H1 (cell line): ENCODE results near the gene NUMB. TPM values are rescaled to one million over a fixed set of nuclear protein-coding genes. Genes with fewer than 3 reads are reported as not detected.

Experiments used
- CTCF ChIA-PET: fragments of 300-600 bp; sonication (Branson Sonifier 250); formaldehyde crosslinking; loops from one replicate; lab custom pipeline; 2021; ENCODE audit not compliant: partially characterized antibody; lab: Charles Lee
- POLR2A ChIA-PET: fragments of 300-600 bp; sonication (Branson Sonifier 250); formaldehyde crosslinking; loops from one replicate; lab custom pipeline; 2021; ENCODE audit warnings: inconsistent platforms; ENCODE audit not compliant: partially characterized antibody; lab: Charles Lee
- DNase-seq, 2 experiments: peaks; one replicate each; pipeline versions ENCODE4 v3.0.0 to v3.0.0-alpha.2; 2010 to 2022; ENCODE audit warnings: low spot score in 2 of 2, low read depth in 1 of 2, mixed read lengths in 1 of 2
- FAIRE-seq: peaks from 2 replicates; lab custom pipeline; 2011; peaks lifted over from hg19 to GRCh38; lab: Jason Lieb, UNC
- H2AFZ ChIP-seq: 2 replicates; pipeline ENCODE4 v1.8.1; 2012; ENCODE audit warnings: low read length, inconsistent platforms
- H2AK5ac ChIP-seq: 2 replicates; pipeline ENCODE4 v1.6.1; 2013; ENCODE audit warnings: low read depth, low read length
- H2BK120ac ChIP-seq: replicated peaks from 2 replicates; pipeline ENCODE3; 2013; ENCODE audit warnings: low read depth, low read length, inconsistent platforms
- H2BK12ac ChIP-seq: 2 replicates; pipeline ENCODE4 v1.6.1; 2013; ENCODE audit warnings: low read depth, low read length
- H2BK15ac ChIP-seq: 2 replicates; pipeline ENCODE4 v1.6.1; 2013; ENCODE audit warnings: low read length
- H2BK20ac ChIP-seq: 2 replicates; pipeline ENCODE4 v1.6.1; 2013; ENCODE audit warnings: low read length
- H2BK5ac ChIP-seq: 2 replicates; pipeline ENCODE4 v1.6.1; 2013; ENCODE audit warnings: low read depth, low read length
- H3K14ac ChIP-seq: 2 replicates; pipeline ENCODE4 v1.6.1; 2013; ENCODE audit warnings: inconsistent platforms; ENCODE audit not compliant: insufficient read length
- H3K18ac ChIP-seq: 2 replicates; pipeline ENCODE4 v1.6.1; 2013; ENCODE audit warnings: low read length; ENCODE audit errors: extremely low read depth
- H3K23ac ChIP-seq: 2 replicates; pipeline ENCODE4 v1.6.1; 2013; ENCODE audit warnings: inconsistent platforms; ENCODE audit not compliant: insufficient read length
- H3K23me2 ChIP-seq: 2 replicates; pipeline ENCODE4 v1.6.1; 2013; ENCODE audit warnings: low read depth, low read length
- H3K27ac ChIP-seq: 2 replicates; pipeline ENCODE4 v1.6.1; 2011; ENCODE audit warnings: low read depth, low read length, inconsistent platforms
- H3K27me3 ChIP-seq, 4 experiments: replicated peaks in 1 of 4; 1 replicate in 1 of 4; 2 replicates in 3 of 4; pipeline versions ENCODE4 v1.6.1 to v1.8.1; 2011 to 2013; ENCODE audit warnings: low read length in 3 of 4, mild to moderate bottlenecking in 3 of 4, inconsistent platforms in 2 of 4, mixed read lengths in 2 of 4, moderate library complexity in 1 of 4; ENCODE audit not compliant: control insufficient read depth in 3 of 4, insufficient read depth in 3 of 4; ENCODE audit errors: extremely low read depth in 1 of 4
- H3K36me3 ChIP-seq, 4 experiments: 2 replicates each; pipeline versions ENCODE4 v1.6.1 to v1.8.1; 2011 to 2013; ENCODE audit warnings: mild to moderate bottlenecking in 4 of 4, low read length in 3 of 4, moderate library complexity in 2 of 4, control low read depth in 1 of 4, inconsistent platforms in 1 of 4; ENCODE audit not compliant: insufficient read depth in 4 of 4, control insufficient read depth in 2 of 4
- H3K4ac ChIP-seq: replicated peaks from 2 replicates; pipeline ENCODE3; 2013; ENCODE audit warnings: low read length, low read depth, mixed read lengths, inconsistent platforms; ENCODE audit not compliant: insufficient read length
- H3K4me1 ChIP-seq, 4 experiments: replicated peaks in 1 of 4; 1 replicate in 1 of 4; 2 replicates in 3 of 4; pipeline versions ENCODE4 v1.6.1 to v1.8.1; 2011 to 2013; ENCODE audit warnings: low read length in 3 of 4, inconsistent platforms in 2 of 4, mixed read lengths in 1 of 4; ENCODE audit not compliant: insufficient read depth in 4 of 4, control insufficient read depth in 3 of 4
- H3K4me2 ChIP-seq, 2 experiments: 2 replicates each; pipeline versions ENCODE4 v1.6.1 to v1.8.1; 2011 to 2013; ENCODE audit warnings: low read depth in 2 of 2, low read length in 2 of 2, control low read depth in 1 of 2, inconsistent platforms in 1 of 2, mild to moderate bottlenecking in 1 of 2; ENCODE audit not compliant: insufficient read depth in 1 of 2
- H3K4me3 ChIP-seq, 4 experiments: fragments of 200-600, 300-600 bp in 1 of 4; sonication (generic), shearing (Covaris generic), sonication (Bioruptor Twin) in 1 of 4; 2 replicates each; pipeline versions ENCODE4 v1.5.1 to v1.8.1; 2011 to 2016; ENCODE audit warnings: low read length in 4 of 4, low read depth in 3 of 4, control low read depth in 2 of 4, inconsistent platforms in 2 of 4, mild to moderate bottlenecking in 2 of 4, mixed read lengths in 1 of 4, moderate library complexity in 1 of 4; ENCODE audit not compliant: insufficient read depth in 2 of 4; ENCODE audit errors: extremely low read depth in 1 of 4
- H3K56ac ChIP-seq: replicated peaks from 2 replicates; pipeline ENCODE3; 2013; ENCODE audit warnings: low read depth, mild to moderate bottlenecking, mixed read lengths, low read length, inconsistent platforms; ENCODE audit not compliant: insufficient read length
- H3K79me1 ChIP-seq: 2 replicates; pipeline ENCODE4 v1.6.1; 2013; ENCODE audit warnings: low read depth, low read length, control low read depth
- H3K79me2 ChIP-seq, 2 experiments: 2 replicates each; pipeline versions ENCODE4 v1.6.1 to v1.8.1; 2012 to 2013; ENCODE audit warnings: low read length in 2 of 2, mild to moderate bottlenecking in 2 of 2, inconsistent platforms in 1 of 2; ENCODE audit not compliant: insufficient read depth in 2 of 2, control insufficient read depth in 1 of 2
- H3K9ac ChIP-seq, 4 experiments: replicated peaks in 1 of 4; 1 replicate in 1 of 4; 2 replicates in 3 of 4; pipeline versions ENCODE4 v1.6.1 to v1.8.1; 2011 to 2013; ENCODE audit warnings: low read depth in 3 of 4, low read length in 3 of 4, control low read depth in 2 of 4, mild to moderate bottlenecking in 2 of 4, moderate library complexity in 2 of 4, inconsistent platforms in 1 of 4; ENCODE audit errors: extremely low read depth in 1 of 4
- H3K9me3 ChIP-seq, 2 experiments: 2 replicates each; pipeline versions ENCODE4 v1.6.1 to v1.8.1; 2012 to 2013; ENCODE audit warnings: mild to moderate bottlenecking in 2 of 2, moderate library complexity in 2 of 2, control low read depth in 1 of 2, inconsistent platforms in 1 of 2, low read depth in 1 of 2, low read length in 1 of 2, mixed read lengths in 1 of 2; ENCODE audit not compliant: insufficient read depth in 2 of 2
- H4K20me1 ChIP-seq, 2 experiments: replicated peaks in 1 of 2; 2 replicates each; pipeline versions ENCODE3 to v1.8.1; 2011 to 2013; ENCODE audit warnings: inconsistent platforms in 2 of 2, low read length in 2 of 2, mild to moderate bottlenecking in 1 of 2; ENCODE audit not compliant: insufficient read depth in 2 of 2, control insufficient read depth in 1 of 2
- H4K5ac ChIP-seq: 2 replicates; pipeline ENCODE4 v1.6.1; 2013; ENCODE audit warnings: low read length, low read depth, mixed read lengths, inconsistent platforms; ENCODE audit not compliant: insufficient read length
- H4K8ac ChIP-seq: 2 replicates; pipeline ENCODE4 v1.8.0; 2013; ENCODE audit warnings: mild to moderate bottlenecking, moderate library complexity, low read length, inconsistent platforms; ENCODE audit not compliant: insufficient read depth; ENCODE audit errors: extremely low read depth
- H4K91ac ChIP-seq: replicated peaks from 2 replicates; pipeline ENCODE3; 2013; ENCODE audit warnings: low read length, mixed read lengths, inconsistent platforms; ENCODE audit not compliant: insufficient read length
- BACH1 ChIP-seq: IDR thresholded peaks from 2 replicates; pipeline ENCODE4 v1.6.1; 2012; ENCODE audit warnings: low read length, improper control_type of control experiment
- CBX8 ChIP-seq: fragments of 300-800, 300-1000 bp; sonication (generic); IDR thresholded peaks from 2 replicates; pipeline ENCODE4 v1.7.1; 2016; ENCODE audit warnings: low read depth, low read length, borderline replicate concordance
- CEBPB ChIP-seq: IDR thresholded peaks from 2 replicates; pipeline ENCODE4 v1.6.1; 2012; ENCODE audit warnings: low read depth, low read length
- CTBP2 ChIP-seq: IDR thresholded peaks from 2 replicates; pipeline ENCODE4 v1.7.0; 2011; ENCODE audit warnings: borderline replicate concordance, mild to moderate bottlenecking, moderate library complexity, mixed read lengths, low read length; ENCODE audit not compliant: insufficient read depth, insufficient read length
- JUN ChIP-seq: IDR thresholded peaks from 2 replicates; pipeline ENCODE4 v1.6.1; 2011; ENCODE audit warnings: low read depth, mild to moderate bottlenecking, improper control_type of control experiment, low read length
- KDM5A ChIP-seq: fragments of 200-600 bp; IDR thresholded peaks from 2 replicates; pipeline ENCODE4 v1.7.1; 2012; ENCODE audit warnings: mild to moderate bottlenecking, low read length, inconsistent platforms, mixed read lengths
- POU5F1 ChIP-seq: IDR thresholded peaks from 2 replicates; pipeline ENCODE4 v1.6.1; 2011; ENCODE audit warnings: low read depth, mild to moderate bottlenecking, low read length, moderate library complexity
- SIN3A ChIP-seq, 2 experiments: IDR thresholded peaks in 1 of 2; conservative IDR thresholded peaks in 1 of 2; 2 replicates each; pipeline ENCODE4 v1.6.1; 2011 to 2012; ENCODE audit warnings: low read length in 2 of 2, improper control_type of control experiment in 1 of 2, low read depth in 1 of 2, mild to moderate bottlenecking in 1 of 2
- SP4 ChIP-seq: IDR thresholded peaks from 2 replicates; pipeline ENCODE4 v1.6.1; 2012; ENCODE audit warnings: low read length, inconsistent platforms
- TAF1 ChIP-seq: IDR thresholded peaks from 2 replicates; pipeline ENCODE4 v1.6.1; 2011; ENCODE audit warnings: mild to moderate bottlenecking, low read depth, low read length
- TAF7 ChIP-seq: optimal IDR thresholded peaks from 2 replicates; pipeline ENCODE3; 2011; ENCODE audit warnings: low read depth, mild to moderate bottlenecking, inconsistent platforms, low read length, moderate library complexity, borderline replicate concordance
- ZNF274 ChIP-seq: IDR thresholded peaks from 2 replicates; pipeline ENCODE4 v1.7.0; 2012; ENCODE audit warnings: low read length, borderline replicate concordance; ENCODE audit errors: extremely low read depth
- WGBS, 2 experiments: shearing (Covaris generic) in 1 of 2; methylation state at CpG; one replicate each; pipeline versions ENCODE4 v1.1.6 to v1.1.7; 2013 to 2015; ENCODE audit warnings: low lambda C conversion rate in 2 of 2, mixed read lengths in 2 of 2, inconsistent platforms in 1 of 2, low coverage in 1 of 2, missing lambda C conversion rate in 1 of 2; ENCODE audit not compliant: insufficient replicate concordance in 2 of 2, insufficient coverage in 1 of 2, insufficient read length in 1 of 2; ENCODE audit errors: extremely low coverage in 1 of 2, missing lambda C conversion rate in 1 of 2; 5-methylcytosine and 5-hydroxymethylcytosine counted together
- polyA plus RNA-seq, 7 experiments: library from polyadenylated mRNA; depleted of rRNA in 3 of 7; stranded (reverse) in 5 of 7; unstranded in 2 of 7; fragments of >200 nt in 5 of 7; fragments of 200-250 nt in 2 of 7; gene quantifications; 1 replicate in 5 of 7; 2 replicates in 1 of 7; 4 replicates in 1 of 7; pipeline versions ENCODE4 v1.2.1 to v1.2.3, GENCODE V29; 2011 to 2013; ENCODE audit warnings: missing spikeins in 2 of 7, mixed read lengths in 2 of 7
- total RNA-seq: library from RNA; stranded (reverse); fragmentation: NEBNext Ultra II Directional; extraction: Animal tissue kit (Norgen Biotek cat#: 25700); gene quantifications from 2 replicates; pipeline ENCODE4 v1.2.1, GENCODE V29; 2021

Gene NUMB
- total and polyA plus RNA-seq, 2 of the 8 experiments (the other 6 are each of a cell fraction or from before 2014, with no cell fraction given) = 54.3 to 78.1 TPM

DNA sequence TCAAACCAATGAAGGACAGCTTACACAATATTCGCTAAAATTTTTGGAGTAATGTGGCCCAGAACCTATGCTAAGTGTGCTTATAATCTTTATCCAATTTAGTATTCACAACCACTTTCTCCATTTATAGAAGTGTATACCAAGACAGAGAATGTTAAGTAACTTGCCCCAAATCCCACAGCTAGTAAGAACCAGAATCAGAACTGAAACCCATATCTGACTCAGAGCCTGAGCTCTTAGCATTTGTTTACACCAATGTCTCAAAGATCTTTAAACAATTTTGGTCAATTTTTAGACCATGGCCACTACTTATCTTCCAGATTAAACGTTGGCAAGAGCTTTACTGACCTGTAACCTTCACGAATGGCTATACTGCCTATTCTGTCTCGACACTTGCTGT lies 168.1 kb downstream of the NUMB start:
- Histone ChIP-seq H3K9ac (no peak overlapping the region), H4K20me1 (no peaks in the 10 kb centered on the region), H3K4me3 (no peak overlapping the region), H2BK5ac (no peak overlapping the region), H3K23ac (no peak overlapping the region), H3K79me2 (no peaks in the 10 kb centered on the region), H2AFZ (no peak overlapping the region), H4K91ac (no peak overlapping the region), H2BK15ac (no peak overlapping the region), H3K4me1 (peaks cover 3 to 28% (median 13%) of the 10 kb centered on the region in 4 experiments; a peak in 5 of 7 replicates), H3K9me3 (no peaks in the 10 kb centered on the region), H3K36me3 (peaks cover 0 to 7% (median 5%) of the 10 kb centered on the region in 4 experiments; a peak in 3 of 8 replicates), H3K79me1 (no peaks in the 10 kb centered on the region), H2BK12ac (no peak overlapping the region), H3K56ac (no peak overlapping the region), H2AK5ac (no peak overlapping the region), H3K27me3 (no peaks in the 10 kb centered on the region)
- CTCF ChIA-PET = interaction anchor here (1.7 to 3.5 kb wide), 2 partner anchors 59 to 180 kb away, joined by 5 to 13 read pairs; no protein-coding TSS in a partner anchor
- DNase-seq = no peak
- POLR2A ChIA-PET = interaction anchor here (1.6 kb wide), 1 partner anchor 120 kb away, joined by 3 read pairs; no protein-coding TSS in a partner anchor
- TF ChIP-seq CBX8 = no peak
- no peak for TF ChIP-seq TAF1
- no peak for TF ChIP-seq CEBPB
- no peak for TF ChIP-seq SP4
- TF ChIP-seq TAF7 = no peak
- no peak for TF ChIP-seq BACH1
- no peak for TF ChIP-seq ZNF274
- no peak for TF ChIP-seq CTBP2
- no peak for TF ChIP-seq KDM5A
- TF ChIP-seq SIN3A (conservative IDR thresholded peaks at IDR 0.05 in 1 of 2, IDR thresholded peaks at IDR 0.05 in 1 of 2; ENCODE audit: low read depth in 1 of 2, low read length in 2 of 2) = no peak
- no peak for TF ChIP-seq JUN
- TF ChIP-seq POU5F1 = no peak
- TF ChIP-seq, all 59 proteins: peak for 0
- no peak overlapping the region for H2BK20ac ChIP-seq
- no peak overlapping the region for H3K4ac ChIP-seq
- FAIRE-seq = no peak
- WGBS, 2 experiments = 79% methylated on average over 4 of the region's 4 CpGs; no CpG with 5 or more reads in 1 of the 2 experiments
- H3K18ac ChIP-seq = no peak overlapping the region
- no peak overlapping the region for H4K8ac ChIP-seq
- H2BK120ac ChIP-seq = no peak overlapping the region
- peak overlapping the region; percentile 41 for H4K5ac ChIP-seq
- H3K27ac ChIP-seq = no peak overlapping the region
- H3K4me2 ChIP-seq = no peak overlapping the region
- H3K14ac ChIP-seq = no peak overlapping the region
- H3K23me2 ChIP-seq = no peaks in the 10 kb centered on the region
